ENCODE results near the gene PLCB2. TPM values are rescaled to one million over a fixed set of nuclear protein-coding genes. Genes with fewer than 3 reads are reported as not detected.

PLCB2 gene
- total and polyA plus RNA-seq, 9 of the 15 experiments (the other 6 are each of a cell fraction or from before 2014, with no cell fraction given) = 0.37 to 12.3 (median 8.0) TPM

GRCh38 chr15:40322531-40323238, 14.9 kb upstream of the PLCB2 start:
- no peaks in the 10 kb centered on the region for H3K9me3 ChIP-seq (replicated peaks; ENCODE audit: control insufficient read depth, insufficient read depth, low read depth, low read length)
- peak overlapping the region in 1 of 2 experiments; percentile 77; a peak in 2 of 4 replicates for H3K9ac ChIP-seq (ENCODE audit: insufficient read depth in 1 of 2, low read depth in 2 of 2, low read length in 2 of 2)
- peaks cover 24% of the 10 kb centered on the region for H3K36me3 ChIP-seq (ENCODE audit: control insufficient read depth, insufficient read depth, low read length)
- POLR2A ChIA-PET = interaction anchor here (0.6 to 1.9 kb wide), 8 partner anchors 10 to 159 kb away, joined by 3 to 10 read pairs (median 4); partner anchors contain the start of gene CCDC9B
- DNase-seq (ENCODE audit: extremely low read depth in 1 of 4, low spot score in 3 of 4) (no peak), ATAC-seq (no peak), FAIRE-seq (no peak)
- TF ChIP-seq NFIC (IDR thresholded peaks at IDR 0.05) (peak; percentile 76), HDAC8 (tag; IDR thresholded peaks at IDR 0.05) (no peak), ZBTB1 (CRISPR knock-in tag; IDR thresholded peaks at IDR 0.05; ENCODE audit: borderline replicate concordance, low read depth) (no peak), TAF9B (IDR thresholded peaks at IDR 0.05; ENCODE audit: partially characterized antibody) (no peak), ETV6 (IDR thresholded peaks at IDR 0.05; ENCODE audit: borderline replicate concordance in 1 of 2, low read depth in 2 of 2, low read length in 1 of 2) (no peak), ETV6 (CRISPR knock-in tag; IDR thresholded peaks at IDR 0.05; ENCODE audit: borderline replicate concordance) (no peak), PYGO2 (tag; IDR thresholded peaks at IDR 0.05) (no peak), EHMT2 (IDR thresholded peaks at IDR 0.05) (no peak), RREB1 (CRISPR knock-in tag; IDR thresholded peaks at IDR 0.05) (0 out of 2 replicates have a peak, but pooled peaks have one; percentile 4), GATAD2A (IDR thresholded peaks at IDR 0.05) (no peak), E2F5 (CRISPR knock-in tag; IDR thresholded peaks at IDR 0.05) (no peak)
- H3K4me2 ChIP-seq (ENCODE audit: insufficient read depth, low read length) = peak overlapping the region; percentile 50
- peak overlapping the region; percentile 51 for H3K4me3 ChIP-seq
- H4K20me1 ChIP-seq (replicated peaks; ENCODE audit: control insufficient read depth, insufficient read depth, low read length) = no peaks in the 10 kb centered on the region; the same call in 1 of the 2 replicates
- no peaks in the 10 kb centered on the region for H3K27me3 ChIP-seq (ENCODE audit: control insufficient read depth in 2 of 2, insufficient read depth in 2 of 2, low read length in 2 of 2)
- peaks cover 21% of the 10 kb centered on the region for H3K79me2 ChIP-seq (ENCODE audit: control insufficient read depth, insufficient read depth, low read length)
- intact Hi-C loops (cut with micrococcal nuclease) = loop anchor here (5.0 kb wide), 2 partner anchors 40 to 100 kb away; partner anchors contain the start of gene ANKRD63
- no peaks in the 10 kb centered on the region for H3K9me1 ChIP-seq (ENCODE audit: control insufficient read depth, insufficient read depth, low read length)
- 65% methylated on average over 19 of the region's 26 CpGs for WGBS (ENCODE audit: insufficient coverage, low coverage, missing lambda C conversion rate)
- H3K4me1 ChIP-seq (replicated peaks in 1 of 2; ENCODE audit: control insufficient read depth in 2 of 2, insufficient read depth in 2 of 2, low read length in 2 of 2) = peaks cover 26 to 34% of the 10 kb centered on the region in 2 experiments
- no TSS peak for BruUV-seq (replicated peaks)
- peak overlapping the region; percentile 56 for H2AFZ ChIP-seq (ENCODE audit: low read depth, low read length)
- in situ Hi-C loops (cut with MboI) = no loop called here
- CTCF ChIA-PET (ENCODE audit: low intra/inter-chr PET ratio) = interaction anchor here (1.6 to 1.8 kb wide), 2 partner anchors 14 to 100 kb away, joined by 5 read pairs; no protein-coding TSS in a partner anchor
- no peak overlapping the region for H3K27ac ChIP-seq (ENCODE audit: extremely low read depth, low read depth, low read length)
